Central memory CD8-positive, alpha-beta T cell (primary cell): Measurements from ENCODE around the gene PPP1R13L.

Source experiments
- ATAC-seq: fragments of 150-1000 bp; cut with Tn5 transposase; replicated peaks from 2 replicates; pipeline ENCODE4 v1.10.0; 2022; ENCODE audit warnings: mild to moderate bottlenecking, moderate FRiP score, moderate number of reproducible peaks; ENCODE audit not compliant: poor library complexity, severe bottlenecking; ENCODE audit errors: extremely low read depth
- DNase-seq, 2 donors: peaks; one replicate each; pipeline ENCODE4 v3.0.0; 2021; ENCODE audit warnings: low spot score in 2 of 2
- H3K27ac Mint-ChIP-seq: one replicate; pipeline ENCODE4 v1.8.0; 2022; ENCODE audit warnings: low read depth, mild to moderate bottlenecking, moderate library complexity, mixed read lengths
- H3K27me3 Mint-ChIP-seq: one replicate; pipeline ENCODE4 v1.8.0; 2022; ENCODE audit warnings: mixed read lengths
- H3K36me3 Mint-ChIP-seq: one replicate; pipeline ENCODE4 v1.8.0; 2022; ENCODE audit warnings: mild to moderate bottlenecking, moderate library complexity, mixed read lengths; ENCODE audit not compliant: insufficient read depth
- H3K4me1 Mint-ChIP-seq: one replicate; pipeline ENCODE4 v1.8.0; 2022; ENCODE audit warnings: mixed read lengths
- H3K4me3 Mint-ChIP-seq: one replicate; pipeline ENCODE4 v1.8.0; 2022; ENCODE audit warnings: mild to moderate bottlenecking, moderate library complexity, mixed read lengths
- H3K9me3 Mint-ChIP-seq: one replicate; pipeline ENCODE4 v1.8.0; 2022; ENCODE audit warnings: mixed read lengths

Gene PPP1R13L

DNA sequence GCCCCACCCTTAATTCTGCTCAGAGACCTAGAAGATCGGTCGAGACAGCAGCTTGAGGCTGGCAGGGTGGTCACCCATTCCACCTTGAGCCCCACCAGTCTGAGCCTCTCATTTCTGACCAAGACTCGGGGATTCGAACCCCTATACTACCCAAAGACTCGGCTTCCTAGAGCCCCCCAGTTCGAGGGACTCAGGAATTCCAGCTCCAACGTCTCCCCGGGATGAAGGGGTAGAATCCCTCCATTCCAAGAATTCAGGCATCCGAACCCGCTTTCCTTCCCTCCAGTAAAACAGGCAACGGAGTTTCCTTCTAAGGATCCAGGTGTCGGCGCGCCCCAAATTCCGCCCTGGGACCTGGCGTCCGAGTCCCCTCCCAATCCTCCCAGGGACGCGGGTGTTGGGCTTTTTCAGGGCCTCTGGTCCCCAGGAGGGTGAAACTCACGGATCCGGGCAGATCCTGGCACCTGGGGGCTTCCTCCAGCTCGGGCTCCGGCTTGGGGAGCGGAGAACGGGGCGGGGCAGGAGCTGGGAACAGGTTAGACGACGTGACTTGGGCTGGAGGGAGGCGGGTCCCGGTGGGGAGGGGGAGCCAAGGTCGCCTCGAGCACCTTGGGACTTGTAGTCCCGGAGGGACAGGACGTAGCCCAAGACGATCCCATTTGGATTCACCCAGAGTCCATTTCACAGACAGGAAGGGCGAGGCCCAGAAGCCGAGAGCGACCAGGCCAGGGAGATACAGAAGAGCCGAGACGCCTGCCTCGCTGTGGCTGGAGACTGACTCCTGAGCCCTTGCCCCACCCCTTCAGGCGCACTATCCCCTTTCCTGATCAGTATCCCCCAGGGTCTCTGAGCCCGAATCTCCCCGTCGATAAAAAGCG is at the start of gene PPP1R13L:
TSS of gene PPP1R13L (minus strand) at position 513 of the 878 bp plus-strand sequence. CDS start 6,751 bp downstream, outside the sequence.
- H3K4me3 Mint-ChIP-seq = peak within 1 kb of the TSS; percentile 95
- no peak for DNase-seq
- peaks cover 13% of the 10 kb centered on the region for H3K36me3 Mint-ChIP-seq
- no peaks in the 10 kb centered on the region for H3K9me3 Mint-ChIP-seq
- H3K27ac Mint-ChIP-seq = peak within 1 kb of the TSS; percentile 96
- peaks cover 25% of the 10 kb centered on the region for H3K27me3 Mint-ChIP-seq
- peaks cover 42% of the 10 kb centered on the region for H3K4me1 Mint-ChIP-seq
- no peak for ATAC-seq

DNA sequence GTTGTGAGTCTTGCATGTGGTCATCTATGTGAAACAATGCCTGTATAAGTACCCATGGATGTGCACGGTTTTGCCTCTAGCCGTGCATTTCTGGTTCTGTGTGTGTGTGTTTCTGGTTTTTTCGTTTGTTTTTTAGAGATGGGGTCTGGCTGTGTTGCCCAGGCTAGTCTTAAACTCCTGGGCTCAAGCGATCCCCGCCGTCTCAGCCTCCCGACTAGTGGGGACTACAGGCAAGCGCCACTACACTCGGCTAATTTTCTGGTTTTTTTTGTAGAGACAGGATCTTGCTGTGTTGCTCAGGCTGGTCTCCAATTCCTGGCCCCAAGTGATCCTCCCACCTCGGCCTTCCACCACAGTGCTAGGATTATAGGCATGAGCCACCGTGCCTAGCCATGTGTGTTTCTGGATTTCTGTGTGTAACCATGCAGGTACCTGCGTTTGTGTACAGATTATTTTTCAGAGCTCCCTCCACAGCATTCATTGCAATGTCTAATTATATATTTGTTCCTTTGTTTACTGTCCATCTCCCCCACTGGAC is 47.0 kb upstream of the PPP1R13L start:
- H3K9me3 Mint-ChIP-seq = no peaks in the 10 kb centered on the region
- DNase-seq = no peak
- H3K36me3 Mint-ChIP-seq = peaks cover 44% of the 10 kb centered on the region
- ATAC-seq = no peak
- peak overlapping the region; percentile 96 for H3K4me3 Mint-ChIP-seq
- H3K27ac Mint-ChIP-seq = peak overlapping the region; percentile 100
- no peaks in the 10 kb centered on the region for H3K27me3 Mint-ChIP-seq
- peaks cover 61% of the 10 kb centered on the region for H3K4me1 Mint-ChIP-seq

- ATAC-seq (peak; percentile 52), DNase-seq (peak; percentile 74 to 80)
- peak overlapping the region; percentile 96 for H3K4me3 Mint-ChIP-seq
- H3K27me3 Mint-ChIP-seq = no peaks in the 10 kb centered on the region
- H3K27ac Mint-ChIP-seq = peak overlapping the region; percentile 100
- peaks cover 60% of the 10 kb centered on the region for H3K4me1 Mint-ChIP-seq
- no peaks in the 10 kb centered on the region for H3K9me3 Mint-ChIP-seq
- H3K36me3 Mint-ChIP-seq = peaks cover 47% of the 10 kb centered on the region
These were observed 46.4 kb upstream of the PPP1R13L start for GRCh38 chr19:45451131-45451849.

DNA sequence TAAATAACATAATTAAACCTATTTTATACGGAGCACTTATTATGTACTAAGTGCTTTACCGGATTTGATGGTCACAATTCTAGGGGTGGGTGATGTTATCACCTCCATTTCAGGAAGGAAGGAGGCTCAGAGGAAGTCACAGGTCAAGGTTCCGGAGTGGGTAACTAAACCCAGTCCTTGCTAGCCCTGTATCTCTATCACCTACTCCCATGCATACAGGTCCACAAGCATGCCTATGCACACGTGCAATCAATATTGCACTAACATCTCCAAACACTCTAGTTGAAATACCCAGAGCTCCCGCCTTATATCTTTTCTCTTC is 45.1 kb upstream of the PPP1R13L start:
- Mint-ChIP-seq H3K4me3 (peak overlapping the region; percentile 96), H3K36me3 (peaks cover 41% of the 10 kb centered on the region), H3K9me3 (no peaks in the 10 kb centered on the region), H3K4me1 (peaks cover 60% of the 10 kb centered on the region), H3K27me3 (no peaks in the 10 kb centered on the region), H3K27ac (peak overlapping the region; percentile 100)
- peak in 1 of 2 donors; percentile 62 for DNase-seq
- ATAC-seq = peak; percentile 50

DNA sequence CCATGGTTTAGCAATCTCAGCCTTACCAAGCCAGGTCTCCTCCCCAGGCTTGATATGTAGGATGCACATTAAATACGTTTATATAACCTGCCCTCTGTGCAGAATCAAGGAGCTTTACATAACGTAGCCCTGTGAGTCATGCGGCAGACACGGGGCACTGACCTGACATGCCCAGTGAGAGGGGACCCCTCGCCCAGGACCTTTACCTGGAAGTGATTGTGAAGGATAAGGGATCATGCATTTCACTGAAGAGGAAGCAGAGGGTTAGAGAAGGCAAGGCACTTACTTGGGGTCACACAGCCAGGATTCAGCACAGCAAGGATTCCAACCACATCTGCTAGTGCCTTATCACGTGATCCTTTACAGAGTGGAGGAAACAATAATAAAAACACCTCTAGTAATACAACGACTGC is 44.0 kb upstream of the PPP1R13L start:
- ATAC-seq (no peak), DNase-seq (no peak)
- Mint-ChIP-seq H3K4me1 (peaks cover 68% of the 10 kb centered on the region), H3K27ac (peak overlapping the region; percentile 100), H3K4me3 (peak overlapping the region; percentile 96), H3K27me3 (no peaks in the 10 kb centered on the region), H3K36me3 (peaks cover 44% of the 10 kb centered on the region), H3K9me3 (no peaks in the 10 kb centered on the region)

DNA sequence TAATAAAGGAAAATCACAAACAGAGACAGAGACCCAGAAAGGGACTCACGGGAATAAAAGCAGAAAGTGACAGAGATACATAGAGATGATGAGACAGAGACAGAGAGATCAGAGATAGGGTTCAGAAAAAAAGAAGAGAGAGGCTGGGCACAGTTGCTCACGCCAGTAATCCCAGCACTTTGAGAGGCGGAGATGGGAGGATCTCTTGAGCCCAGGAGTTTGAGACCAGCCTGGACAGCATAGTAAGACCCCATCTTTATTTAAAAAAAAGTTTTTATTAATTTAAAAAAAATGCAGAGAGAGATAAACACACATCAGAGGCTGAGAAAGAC is 43.5 kb upstream of the PPP1R13L start:
- ATAC-seq (no peak), DNase-seq (no peak)
- Mint-ChIP-seq H3K9me3 (no peaks in the 10 kb centered on the region), H3K36me3 (peaks cover 46% of the 10 kb centered on the region), H3K27me3 (no peaks in the 10 kb centered on the region), H3K4me1 (peaks cover 73% of the 10 kb centered on the region), H3K4me3 (peak overlapping the region; percentile 96), H3K27ac (peak overlapping the region; percentile 100)

DNA sequence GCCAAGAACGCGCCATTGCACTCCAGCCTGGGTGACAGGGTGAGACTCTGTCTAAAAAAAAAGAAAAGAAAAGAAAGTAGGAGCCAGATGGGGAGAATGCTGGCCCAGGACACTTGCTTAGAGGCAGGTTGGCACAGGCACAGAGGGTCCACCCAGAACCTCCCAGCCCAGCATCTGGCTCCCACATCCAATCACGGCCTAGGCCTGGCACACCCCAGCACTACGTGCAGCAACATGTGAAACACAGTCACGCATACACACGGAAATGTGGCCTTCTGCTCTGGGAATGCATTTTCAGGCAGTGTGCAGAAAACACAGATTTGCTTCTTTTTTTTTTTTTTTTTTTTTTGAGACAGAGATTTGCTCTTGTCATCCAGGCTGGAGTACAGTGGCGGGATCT is 42.1 kb upstream of the PPP1R13L start:
- no peak overlapping the region for H3K27ac Mint-ChIP-seq
- H3K4me3 Mint-ChIP-seq = no peak overlapping the region
- no peak for ATAC-seq
- peaks cover 53% of the 10 kb centered on the region for H3K36me3 Mint-ChIP-seq
- DNase-seq = no peak
- H3K9me3 Mint-ChIP-seq = no peaks in the 10 kb centered on the region
- H3K27me3 Mint-ChIP-seq = no peaks in the 10 kb centered on the region
- peaks cover 81% of the 10 kb centered on the region for H3K4me1 Mint-ChIP-seq

- Mint-ChIP-seq H3K27ac (no peak overlapping the region), H3K4me3 (no peak overlapping the region), H3K9me3 (no peaks in the 10 kb centered on the region), H3K36me3 (peaks cover 49% of the 10 kb centered on the region), H3K27me3 (no peaks in the 10 kb centered on the region), H3K4me1 (peaks cover 75% of the 10 kb centered on the region)
- ATAC-seq (no peak), DNase-seq (no peak)
These were observed 41.4 kb upstream of the PPP1R13L start for GRCh38 chr19:45446295-45446694.

- peak overlapping the region; percentile 98 for H3K27ac Mint-ChIP-seq
- no peaks in the 10 kb centered on the region for H3K9me3 Mint-ChIP-seq
- DNase-seq (no peak), ATAC-seq (no peak)
- H3K36me3 Mint-ChIP-seq = peaks cover 41% of the 10 kb centered on the region
- peaks cover 77% of the 10 kb centered on the region for H3K4me1 Mint-ChIP-seq
- peak overlapping the region; percentile 90 for H3K4me3 Mint-ChIP-seq
- no peaks in the 10 kb centered on the region for H3K27me3 Mint-ChIP-seq
These were observed 40.3 kb upstream of the PPP1R13L start for GRCh38 chr19:45445139-45445538.

DNA sequence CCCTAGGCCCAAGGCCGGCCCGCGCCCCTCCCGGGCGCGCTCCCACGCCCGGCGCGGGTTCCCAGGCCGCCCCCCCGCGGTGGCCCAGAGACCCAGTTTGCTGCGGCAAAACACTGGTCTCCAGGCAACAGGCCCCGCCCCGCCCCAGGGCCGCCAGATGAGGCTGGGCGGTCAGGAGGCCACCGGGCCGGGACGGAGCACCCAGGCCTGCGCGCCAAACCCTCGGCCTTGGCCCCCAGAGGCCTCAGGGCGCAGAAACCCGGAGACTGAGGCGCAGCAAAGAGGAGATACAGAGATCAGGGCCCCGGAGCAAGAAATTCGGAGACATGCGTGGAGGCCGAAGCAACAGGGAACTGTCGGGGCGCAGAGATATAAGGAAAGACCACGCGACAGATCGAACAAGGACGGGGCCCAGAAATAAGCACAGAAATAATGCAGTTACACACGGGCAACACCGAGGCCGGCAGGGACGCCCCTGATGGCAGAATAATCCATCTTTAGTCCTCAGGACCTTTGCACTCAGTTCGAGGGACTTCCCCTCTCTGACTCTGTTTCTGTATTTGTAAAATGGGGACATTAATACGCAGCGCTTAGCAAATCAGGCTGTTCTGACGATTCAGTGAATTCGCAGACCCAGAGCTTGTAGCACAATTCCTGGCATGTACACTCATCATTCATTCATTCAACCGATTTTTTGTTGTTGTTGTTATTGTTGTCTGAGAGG is 39.6 kb upstream of the PPP1R13L start:
- Mint-ChIP-seq H3K27me3 (no peaks in the 10 kb centered on the region), H3K27ac (peak overlapping the region; percentile 98), H3K4me3 (peak overlapping the region; percentile 90), H3K9me3 (no peaks in the 10 kb centered on the region), H3K36me3 (peaks cover 36% of the 10 kb centered on the region), H3K4me1 (peaks cover 76% of the 10 kb centered on the region)
- ATAC-seq (peak; percentile 42), DNase-seq (peak; percentile 70 to 80)

DNA sequence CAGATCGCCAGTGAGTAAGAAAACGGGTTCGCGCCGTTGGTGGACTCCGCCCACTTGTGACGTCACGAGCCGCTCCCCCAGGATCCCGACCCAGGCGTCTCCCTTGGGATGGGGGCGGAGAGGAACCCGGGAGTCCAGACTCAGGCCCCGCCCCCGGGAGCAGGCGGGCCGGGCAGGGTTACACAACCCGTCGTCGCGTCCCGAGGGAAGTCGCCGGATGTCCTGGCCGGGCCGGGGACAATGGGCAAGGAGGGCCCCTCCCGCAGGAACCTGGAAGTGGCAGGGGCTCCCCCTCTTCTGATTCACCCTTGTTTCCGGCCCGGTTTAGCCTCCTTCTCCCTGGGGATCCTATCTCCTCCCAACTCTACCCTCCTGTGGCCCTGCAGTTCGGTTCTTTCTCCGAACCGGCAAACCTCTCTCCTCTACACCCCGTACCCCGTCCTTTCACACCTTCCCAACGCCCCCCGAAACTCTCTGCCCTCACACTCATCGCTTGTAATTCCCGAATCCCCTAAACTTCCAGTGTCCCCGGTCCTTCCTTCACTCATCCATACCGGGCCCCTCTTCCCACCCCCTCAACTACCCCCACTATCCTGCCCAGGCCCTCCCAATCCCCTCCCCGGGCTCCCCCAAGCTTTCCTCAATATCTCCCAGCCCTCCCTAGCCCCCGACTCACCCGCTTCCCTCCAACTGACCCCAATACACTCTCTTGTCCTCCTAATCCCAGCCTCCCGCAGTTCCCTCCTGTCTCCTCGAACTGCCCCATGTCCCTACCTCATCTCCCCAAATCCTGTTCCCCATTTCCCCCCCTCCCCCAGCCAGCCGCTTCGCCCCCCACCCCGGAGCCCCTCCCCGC is 38.8 kb upstream of the PPP1R13L start:
- H3K27me3 Mint-ChIP-seq = no peaks in the 10 kb centered on the region
- no peaks in the 10 kb centered on the region for H3K9me3 Mint-ChIP-seq
- peak in 1 of 2 donors; percentile 34 for DNase-seq
- peaks cover 34% of the 10 kb centered on the region for H3K36me3 Mint-ChIP-seq
- H3K4me1 Mint-ChIP-seq = peaks cover 69% of the 10 kb centered on the region
- peak overlapping the region; percentile 98 for H3K27ac Mint-ChIP-seq
- H3K4me3 Mint-ChIP-seq = peak overlapping the region; percentile 90
- peak; percentile 5 for ATAC-seq
